NCI-H2196 (cell line): ENCODE data around the gene CPLANE1.

Source experiments
- DNase-seq: peaks from one replicate; lab custom pipeline; 2025; ENCODE audit not compliant: unreplicated experiment; lab: John Stamatoyannopoulos, UW

CPLANE1 gene

DNA sequence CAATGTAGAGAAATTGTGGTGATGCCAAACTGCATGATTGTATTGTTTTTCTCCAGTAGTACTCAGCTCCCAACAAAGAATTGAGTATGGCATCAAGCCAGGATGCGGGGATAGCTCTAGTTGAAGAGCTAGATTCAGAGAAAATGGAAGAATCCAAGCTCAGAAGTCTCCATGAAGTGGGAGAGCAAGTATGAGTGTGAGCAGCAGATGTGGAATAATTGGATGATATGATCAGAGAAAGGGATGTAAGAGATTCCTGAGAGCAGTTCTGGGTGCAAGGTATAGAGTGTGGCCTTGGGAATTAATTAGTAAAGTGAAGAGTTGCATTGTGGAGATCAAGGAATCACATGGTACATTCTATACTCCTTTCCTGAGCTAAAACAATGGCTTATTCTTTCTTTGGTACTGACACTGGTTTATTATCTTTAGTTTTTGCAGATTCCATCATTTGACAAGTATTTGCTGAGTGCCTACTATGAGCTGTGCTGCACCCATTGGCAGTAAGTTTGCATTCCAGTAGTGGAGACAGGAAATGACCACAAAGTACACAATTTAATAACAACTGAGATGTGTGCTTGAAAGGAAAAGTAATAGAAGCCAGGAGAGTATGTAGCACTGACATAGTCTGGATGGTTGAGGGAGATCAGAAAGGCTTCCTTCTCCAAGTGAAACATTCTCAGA is 177.1 kb downstream of the CPLANE1 start:
- DNase-seq, result peak; percentile 33

DNA sequence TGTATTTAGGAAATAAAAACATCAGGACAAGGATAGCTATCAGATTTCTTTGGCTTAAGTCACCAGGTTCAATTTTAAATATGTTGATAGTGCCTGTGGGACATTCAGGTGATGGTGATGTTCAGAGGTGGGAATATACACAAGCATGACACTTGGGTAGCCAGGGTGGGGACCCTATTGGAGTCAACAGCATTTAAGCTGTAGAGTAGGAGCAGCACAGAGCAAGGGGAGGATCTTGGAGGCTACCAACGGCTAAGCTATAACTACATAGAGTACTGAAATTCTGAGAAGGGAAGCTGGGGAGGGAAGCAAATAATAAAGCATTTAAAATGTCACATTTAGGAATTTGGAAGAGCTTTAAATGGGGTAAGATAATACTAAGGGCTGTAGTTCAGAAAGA is 177.7 kb downstream of the CPLANE1 start:
- no peak for DNase-seq

DNA sequence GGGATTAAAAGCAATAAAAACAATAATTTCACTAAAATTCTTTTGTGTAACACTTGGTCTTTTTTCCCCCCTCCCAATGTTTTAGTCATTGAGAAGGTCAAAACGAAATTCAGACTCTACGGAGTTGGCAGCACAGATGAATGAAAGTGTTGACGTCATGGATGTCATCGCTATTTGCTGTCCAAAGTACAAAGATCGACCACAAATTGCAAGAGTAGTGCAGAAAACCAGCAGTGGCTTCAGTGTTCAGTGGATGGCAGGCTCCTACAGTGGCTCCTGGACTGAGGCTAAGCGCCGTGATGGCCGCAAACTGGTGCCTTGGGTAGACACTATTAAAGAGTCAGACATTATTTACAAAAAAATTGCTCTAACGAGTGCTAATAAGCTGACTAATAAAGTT is 184.7 kb downstream of the CPLANE1 start:
- no peak for DNase-seq

DNA sequence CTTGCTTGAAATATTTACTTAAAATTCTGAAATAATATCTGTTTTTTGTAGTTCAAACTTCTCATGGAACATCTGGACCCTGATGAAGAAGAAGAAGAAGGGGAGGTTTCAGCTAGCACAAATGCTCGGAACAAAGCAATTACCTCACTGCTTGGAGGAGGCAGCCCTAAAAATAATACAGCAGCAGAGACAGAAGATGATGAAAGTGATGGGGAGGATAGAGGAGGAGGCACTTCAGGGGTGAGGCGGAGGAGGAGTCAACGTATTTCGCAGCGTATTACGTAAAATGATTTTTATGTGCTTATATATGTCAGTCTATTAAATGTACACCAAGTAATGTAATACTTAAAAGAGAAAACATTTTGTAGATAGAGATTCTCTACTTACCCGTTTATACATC is 185.4 kb downstream of the CPLANE1 start:
- no peak for DNase-seq

DNA sequence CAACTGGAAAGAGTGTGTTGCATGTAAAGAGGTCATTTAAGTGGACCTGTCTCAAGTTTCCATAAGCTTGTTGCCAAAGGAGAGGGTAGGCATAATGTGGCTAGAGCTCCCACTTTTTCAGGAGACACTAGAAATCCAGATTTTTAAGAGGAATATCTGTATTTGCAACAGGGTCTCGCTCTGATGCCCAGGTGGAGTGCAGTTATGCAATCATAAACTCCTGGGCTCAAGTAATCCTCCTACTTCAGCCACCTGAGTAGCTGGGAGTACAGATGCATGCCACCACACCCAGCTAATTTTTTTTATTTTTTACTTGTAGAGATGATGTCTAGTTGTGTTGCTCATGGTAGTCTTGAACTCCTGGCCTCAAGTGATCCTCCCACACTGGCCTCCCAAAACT is 189.1 kb downstream of the CPLANE1 start:
- DNase-seq, result no peak

DNA sequence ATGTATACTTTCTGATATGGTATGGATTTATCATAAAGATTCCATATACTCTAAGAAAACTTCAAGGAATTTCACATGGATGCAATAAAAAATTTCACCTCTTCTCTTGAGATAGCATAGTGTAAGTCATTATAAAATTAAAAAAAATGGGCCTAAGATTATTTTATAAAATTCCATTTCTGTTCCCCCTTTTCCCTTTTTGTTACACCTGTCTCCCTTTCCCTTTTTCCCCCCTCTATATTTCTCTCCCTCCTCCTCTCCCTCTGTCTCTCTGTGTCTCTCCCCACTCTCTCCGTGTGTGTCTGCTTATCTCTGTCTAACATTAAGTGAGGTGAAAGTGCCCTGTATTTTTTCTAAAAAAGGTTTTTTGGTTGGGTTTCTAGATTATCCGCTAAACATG is 192.4 kb downstream of the CPLANE1 start:
- no peak for DNase-seq
